ENCODE data around the gene SPATS2L.

Gene SPATS2L

GRCh38 chr2:200369886-200370285 lies 63.4 kb downstream of the SPATS2L start:
- H3K4me3 ChIP-seq (ENCODE audit: low read depth, low read length), result no peak overlapping the region
- TF ChIP-seq CTCF (IDR thresholded peaks at IDR 0.05; ENCODE audit: borderline replicate concordance, insufficient read depth, low read depth, low read length), result no peak

- TF ChIP-seq CTCF (IDR thresholded peaks at IDR 0.05; ENCODE audit: borderline replicate concordance, insufficient read depth, low read depth, low read length), result no peak
- H3K4me3 ChIP-seq (ENCODE audit: low read depth, low read length), result no peak overlapping the region
These were observed 66.7 kb downstream of the SPATS2L start for GRCh38 chr2:200373231-200373630.

- no peak overlapping the region for H3K4me3 ChIP-seq (ENCODE audit: low read depth, low read length)
- TF ChIP-seq CTCF (IDR thresholded peaks at IDR 0.05; ENCODE audit: borderline replicate concordance, insufficient read depth, low read depth, low read length), result no peak
These were observed 67.5 kb downstream of the SPATS2L start for GRCh38 chr2:200373973-200374416.

GRCh38 chr2:200376513-200377354 lies 70.2 kb downstream of the SPATS2L start:
- no peak for TF ChIP-seq CTCF (IDR thresholded peaks at IDR 0.05; ENCODE audit: borderline replicate concordance, insufficient read depth, low read depth, low read length)
- H3K4me3 ChIP-seq (ENCODE audit: low read depth, low read length), result no peak overlapping the region

GRCh38 chr2:200377355-200378336 lies 71.2 kb downstream of the SPATS2L start:
- no peak for TF ChIP-seq CTCF (IDR thresholded peaks at IDR 0.05; ENCODE audit: borderline replicate concordance, insufficient read depth, low read depth, low read length)
- H3K4me3 ChIP-seq (ENCODE audit: low read depth, low read length), result no peak overlapping the region

- no peak overlapping the region for H3K4me3 ChIP-seq (ENCODE audit: low read depth, low read length)
- TF ChIP-seq CTCF (IDR thresholded peaks at IDR 0.05; ENCODE audit: borderline replicate concordance, insufficient read depth, low read depth, low read length), result no peak
These were observed 72.3 kb downstream of the SPATS2L start for GRCh38 chr2:200378652-200379290.
